ENCODE results near the gene SLC8A3.

- TF ChIP-seq, protein P1, sequence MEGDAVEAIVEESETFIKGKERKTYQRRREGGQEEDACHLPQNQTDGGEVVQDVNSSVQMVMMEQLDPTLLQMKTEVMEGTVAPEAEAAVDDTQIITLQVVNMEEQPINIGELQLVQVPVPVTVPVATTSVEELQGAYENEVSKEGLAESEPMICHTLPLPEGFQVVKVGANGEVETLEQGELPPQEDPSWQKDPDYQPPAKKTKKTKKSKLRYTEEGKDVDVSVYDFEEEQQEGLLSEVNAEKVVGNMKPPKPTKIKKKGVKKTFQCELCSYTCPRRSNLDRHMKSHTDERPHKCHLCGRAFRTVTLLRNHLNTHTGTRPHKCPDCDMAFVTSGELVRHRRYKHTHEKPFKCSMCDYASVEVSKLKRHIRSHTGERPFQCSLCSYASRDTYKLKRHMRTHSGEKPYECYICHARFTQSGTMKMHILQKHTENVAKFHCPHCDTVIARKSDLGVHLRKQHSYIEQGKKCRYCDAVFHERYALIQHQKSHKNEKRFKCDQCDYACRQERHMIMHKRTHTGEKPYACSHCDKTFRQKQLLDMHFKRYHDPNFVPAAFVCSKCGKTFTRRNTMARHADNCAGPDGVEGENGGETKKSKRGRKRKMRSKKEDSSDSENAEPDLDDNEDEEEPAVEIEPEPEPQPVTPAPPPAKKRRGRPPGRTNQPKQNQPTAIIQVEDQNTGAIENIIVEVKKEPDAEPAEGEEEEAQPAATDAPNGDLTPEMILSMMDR (IDR thresholded peaks at IDR 0.05 in 2 of 3, conservative IDR thresholded peaks at IDR 0.05 in 1 of 3; ENCODE audit: borderline replicate concordance in 1 of 3, insufficient read depth in 1 of 3, low read depth in 2 of 3, low read length in 2 of 3), result no peak
- TF ChIP-seq POLR2AphosphoS5 (IDR thresholded peaks at IDR 0.05; ENCODE audit: low read depth, low read length) (no peak), POLR2A (IDR thresholded peaks at IDR 0.05; ENCODE audit: borderline replicate concordance, extremely low read depth, insufficient read depth, insufficient read length) (no peak), RAD21 (IDR thresholded peaks at IDR 0.05; ENCODE audit: low read depth) (no peak), EZH2 (IDR thresholded peaks at IDR 0.05) (no peak), SP1 (IDR thresholded peaks at IDR 0.05; ENCODE audit: low read depth) (no peak), EZH2phosphoT487 (IDR thresholded peaks at IDR 0.05; ENCODE audit: borderline replicate concordance) (no peak)
- TF ChIP-seq, protein P2, sequence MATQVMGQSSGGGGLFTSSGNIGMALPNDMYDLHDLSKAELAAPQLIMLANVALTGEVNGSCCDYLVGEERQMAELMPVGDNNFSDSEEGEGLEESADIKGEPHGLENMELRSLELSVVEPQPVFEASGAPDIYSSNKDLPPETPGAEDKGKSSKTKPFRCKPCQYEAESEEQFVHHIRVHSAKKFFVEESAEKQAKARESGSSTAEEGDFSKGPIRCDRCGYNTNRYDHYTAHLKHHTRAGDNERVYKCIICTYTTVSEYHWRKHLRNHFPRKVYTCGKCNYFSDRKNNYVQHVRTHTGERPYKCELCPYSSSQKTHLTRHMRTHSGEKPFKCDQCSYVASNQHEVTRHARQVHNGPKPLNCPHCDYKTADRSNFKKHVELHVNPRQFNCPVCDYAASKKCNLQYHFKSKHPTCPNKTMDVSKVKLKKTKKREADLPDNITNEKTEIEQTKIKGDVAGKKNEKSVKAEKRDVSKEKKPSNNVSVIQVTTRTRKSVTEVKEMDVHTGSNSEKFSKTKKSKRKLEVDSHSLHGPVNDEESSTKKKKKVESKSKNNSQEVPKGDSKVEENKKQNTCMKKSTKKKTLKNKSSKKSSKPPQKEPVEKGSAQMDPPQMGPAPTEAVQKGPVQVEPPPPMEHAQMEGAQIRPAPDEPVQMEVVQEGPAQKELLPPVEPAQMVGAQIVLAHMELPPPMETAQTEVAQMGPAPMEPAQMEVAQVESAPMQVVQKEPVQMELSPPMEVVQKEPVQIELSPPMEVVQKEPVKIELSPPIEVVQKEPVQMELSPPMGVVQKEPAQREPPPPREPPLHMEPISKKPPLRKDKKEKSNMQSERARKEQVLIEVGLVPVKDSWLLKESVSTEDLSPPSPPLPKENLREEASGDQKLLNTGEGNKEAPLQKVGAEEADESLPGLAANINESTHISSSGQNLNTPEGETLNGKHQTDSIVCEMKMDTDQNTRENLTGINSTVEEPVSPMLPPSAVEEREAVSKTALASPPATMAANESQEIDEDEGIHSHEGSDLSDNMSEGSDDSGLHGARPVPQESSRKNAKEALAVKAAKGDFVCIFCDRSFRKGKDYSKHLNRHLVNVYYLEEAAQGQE (IDR thresholded peaks at IDR 0.05; ENCODE audit: low read depth), result no peak
Measured at GRCh38 chr14:70023871-70024270, 164.9 kb downstream of the SLC8A3 start.
